Retinal pigment epithelial cell (primary cell): Measurements from ENCODE around the gene SERPINB12.

Source experiments
- DNase-seq: peaks from one replicate; pipeline ENCODE4 v3.0.0-alpha.2; 2010; ENCODE audit warnings: low read depth
- H3K4me3 ChIP-seq: 2 replicates; pipeline ENCODE4 v1.5.1; 2011; ENCODE audit warnings: mild to moderate bottlenecking, low read length, control low read depth, moderate library complexity
- CTCF ChIP-seq: conservative IDR thresholded peaks from 2 replicates; pipeline ENCODE4 v1.5.1; 2011; ENCODE audit warnings: low read depth, low read length, control low read depth, inconsistent platforms

Gene SERPINB12

GRCh38 chr18:63585988-63586387 is 43.8 kb downstream of the SERPINB12 start:
- TF ChIP-seq CTCF = no peak
- DNase-seq = no peak
- no peak overlapping the region for H3K4me3 ChIP-seq

GRCh38 chr18:63586431-63586830 is 44.3 kb downstream of the SERPINB12 start:
- DNase-seq = no peak
- H3K4me3 ChIP-seq = no peak overlapping the region
- no peak for TF ChIP-seq CTCF

GRCh38 chr18:63586966-63587365 is 44.8 kb downstream of the SERPINB12 start, which contains the start of gene SERPINB13:
Gene SERPINB13, plus strand, starts transcription at chr18:63587343. Its CDS starts 1,325 bp downstream, at chr18:63588668.
- DNase-seq = no peak
- no peak within 1 kb of the TSS for H3K4me3 ChIP-seq
- TF ChIP-seq CTCF = no peak

GRCh38 chr18:63588909-63589308 is 46.7 kb downstream of the SERPINB12 start:
- no peak for TF ChIP-seq CTCF
- no peak for DNase-seq
- no peak overlapping the region for H3K4me3 ChIP-seq

GRCh38 chr18:63590373-63590772 is 48.2 kb downstream of the SERPINB12 start:
- no peak for DNase-seq
- no peak for TF ChIP-seq CTCF

GRCh38 chr18:63590966-63591695 is 49.0 kb downstream of the SERPINB12 start:
- no peak for DNase-seq
- H3K4me3 ChIP-seq = no peak overlapping the region
- no peak for TF ChIP-seq CTCF

More at GRCh38 chr18:63590373-63590772, 48.2 kb downstream of the SERPINB12 start:
- H3K4me3 ChIP-seq = no peak overlapping the region

- H3K4me3 ChIP-seq = no peak overlapping the region
- no peak for DNase-seq
- TF ChIP-seq CTCF = no peak
Measured at GRCh38 chr18:63591725-63592124, 49.6 kb downstream of the SERPINB12 start.
